Caco-2 (cell line): Measurements from ENCODE around the gene FCER1A. TPM values are rescaled to one million over a fixed set of nuclear protein-coding genes. Genes with fewer than 3 reads are reported as not detected.

Experiments used
- BruUV-seq: library from RNA; stranded (reverse); fragments of 400-500 nt; replicated peaks from 2 replicates; lab custom pipeline; 2021; lab: Mats Ljungman, UMichigan
- CTCF ChIA-PET: fragments of 300-600 bp; sonication (Branson Sonifier 250); formaldehyde crosslinking; loops from one replicate; lab custom pipeline; 2022; ENCODE audit warnings: antibody characterized with exemption; lab: Charles Lee
- POLR2A ChIA-PET: fragments of 300-600 bp; sonication (Branson Sonifier 250); formaldehyde crosslinking; loops from one replicate; lab custom pipeline; 2022; ENCODE audit warnings: antibody characterized with exemption; lab: Charles Lee
- DNase-seq, 2 experiments: peaks; one replicate each; pipeline versions ENCODE4 v3.0.0 to v3.0.0-alpha.2; 2020 to 2022
- H3K27me3 ChIP-seq: replicated peaks from 2 replicates; pipeline ENCODE4 v1.6.0; 2011; ENCODE audit warnings: low read length; ENCODE audit not compliant: control insufficient read depth, insufficient read depth
- H3K36me3 ChIP-seq: 2 replicates; pipeline ENCODE4 v1.5.1; 2011; ENCODE audit warnings: low read length; ENCODE audit not compliant: control insufficient read depth, insufficient read depth
- H3K4me1 ChIP-seq: fragments of 250-450 bp; sonication (Bioruptor Pico); 2 replicates; pipeline ENCODE4 v1.5.1; 2020; ENCODE audit warnings: mild to moderate bottlenecking
- H3K4me3 ChIP-seq: 2 replicates; pipeline ENCODE4 v1.5.1; 2011; ENCODE audit warnings: low read depth, mild to moderate bottlenecking, control low read depth, low read length
- H3K9me3 ChIP-seq: fragments of 250-450 bp; sonication (Bioruptor Pico); 2 replicates; pipeline ENCODE4 v1.5.1; 2020; ENCODE audit warnings: mild to moderate bottlenecking, moderate library complexity
- H3K27ac Mint-ChIP-seq: one replicate; pipeline ENCODE4 v1.8.0; 2022; ENCODE audit warnings: mixed read lengths; ENCODE audit not compliant: unreplicated experiment
- H3K27me3 Mint-ChIP-seq: one replicate; pipeline ENCODE4 v1.8.0; 2022; ENCODE audit warnings: mixed read lengths; ENCODE audit not compliant: insufficient read depth, unreplicated experiment
- H3K36me3 Mint-ChIP-seq: one replicate; pipeline ENCODE4 v1.8.0; 2022; ENCODE audit warnings: mild to moderate bottlenecking, mixed read lengths; ENCODE audit not compliant: insufficient read depth, unreplicated experiment
- H3K4me1 Mint-ChIP-seq: one replicate; pipeline ENCODE4 v1.8.0; 2022; ENCODE audit warnings: low read depth, mixed read lengths; ENCODE audit not compliant: unreplicated experiment
- H3K4me3 Mint-ChIP-seq: one replicate; pipeline ENCODE4 v1.8.0; 2022; ENCODE audit warnings: mild to moderate bottlenecking, moderate library complexity, mixed read lengths; ENCODE audit not compliant: unreplicated experiment
- H3K9me3 Mint-ChIP-seq: one replicate; pipeline ENCODE4 v1.8.0; 2022; ENCODE audit warnings: mixed read lengths; ENCODE audit not compliant: unreplicated experiment
- intact Hi-C: fragments of 100-400 bp; cut with micrococcal nuclease; formaldehyde crosslinking; loops from one replicate; pipeline ENCODE4 v1.10.0; 2022; ENCODE audit not compliant: unreplicated experiment
- total RNA-seq: library from RNA; stranded (reverse); gene quantifications from 2 replicates; pipeline ENCODE4 v1.2.3, GENCODE V29; 2022
- TF ChIP-seq, protein P1 (sequence below), 2 experiments: fragments of 200-600 bp in 1 of 2; IDR thresholded peaks; 1 replicate in 1 of 2; 2 replicates in 1 of 2; pipeline versions ENCODE4 v1.5.1 to v1.8.0; 2011 to 2022; ENCODE audit warnings: antibody characterized with exemption in 1 of 2, control low read depth in 1 of 2, inconsistent platforms in 1 of 2, low read depth in 1 of 2, low read length in 1 of 2, mild to moderate bottlenecking in 1 of 2, moderate library complexity in 1 of 2; ENCODE audit not compliant: insufficient read depth in 1 of 2, severe bottlenecking in 1 of 2, unreplicated experiment in 1 of 2

The FCER1A gene
- total RNA-seq, 1 experiment from 2014 or later, result not detected

DNA sequence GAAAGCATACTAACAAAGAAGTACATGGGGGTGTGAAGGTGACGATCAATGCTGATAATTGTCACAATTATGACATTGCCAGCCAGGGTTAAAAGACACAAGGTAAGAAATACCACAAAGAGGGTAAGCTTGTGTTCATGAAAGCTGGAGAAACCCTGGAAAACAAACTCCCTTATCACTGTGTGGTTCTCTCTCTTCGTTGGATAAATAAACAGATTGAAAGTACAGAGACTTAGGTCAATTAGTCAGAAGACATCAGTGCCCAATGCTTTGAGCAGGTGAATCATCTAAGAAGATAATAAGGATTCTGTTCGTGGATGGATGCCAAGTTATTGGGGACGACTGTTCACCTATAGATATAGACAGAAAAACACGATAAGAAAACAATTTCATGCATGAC is 22.4 kb upstream of the FCER1A start:
- Mint-ChIP-seq H3K9me3 (no peaks in the 10 kb centered on the region), H3K4me3 (no peak overlapping the region), H3K4me1 (peaks cover 26% of the 10 kb centered on the region), H3K27ac (no peak overlapping the region), H3K27me3 (no peaks in the 10 kb centered on the region), H3K36me3 (no peaks in the 10 kb centered on the region)
- no TSS peak for BruUV-seq
- no peak overlapping the region for H3K4me3 ChIP-seq
- H3K9me3 ChIP-seq, result no peaks in the 10 kb centered on the region
- DNase-seq, result no peak
- ChIA-PET POLR2A (no interaction called here), CTCF (no interaction called here)
- TF ChIP-seq, protein P1, sequence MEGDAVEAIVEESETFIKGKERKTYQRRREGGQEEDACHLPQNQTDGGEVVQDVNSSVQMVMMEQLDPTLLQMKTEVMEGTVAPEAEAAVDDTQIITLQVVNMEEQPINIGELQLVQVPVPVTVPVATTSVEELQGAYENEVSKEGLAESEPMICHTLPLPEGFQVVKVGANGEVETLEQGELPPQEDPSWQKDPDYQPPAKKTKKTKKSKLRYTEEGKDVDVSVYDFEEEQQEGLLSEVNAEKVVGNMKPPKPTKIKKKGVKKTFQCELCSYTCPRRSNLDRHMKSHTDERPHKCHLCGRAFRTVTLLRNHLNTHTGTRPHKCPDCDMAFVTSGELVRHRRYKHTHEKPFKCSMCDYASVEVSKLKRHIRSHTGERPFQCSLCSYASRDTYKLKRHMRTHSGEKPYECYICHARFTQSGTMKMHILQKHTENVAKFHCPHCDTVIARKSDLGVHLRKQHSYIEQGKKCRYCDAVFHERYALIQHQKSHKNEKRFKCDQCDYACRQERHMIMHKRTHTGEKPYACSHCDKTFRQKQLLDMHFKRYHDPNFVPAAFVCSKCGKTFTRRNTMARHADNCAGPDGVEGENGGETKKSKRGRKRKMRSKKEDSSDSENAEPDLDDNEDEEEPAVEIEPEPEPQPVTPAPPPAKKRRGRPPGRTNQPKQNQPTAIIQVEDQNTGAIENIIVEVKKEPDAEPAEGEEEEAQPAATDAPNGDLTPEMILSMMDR (IDR thresholded peaks at IDR 0.05; ENCODE audit: insufficient read depth in 1 of 2, low read depth in 1 of 2, low read length in 1 of 2, severe bottlenecking in 1 of 2, unreplicated experiment in 1 of 2), result no peak
- H3K27me3 ChIP-seq, result no peaks in the 10 kb centered on the region
- H3K36me3 ChIP-seq, result no peaks in the 10 kb centered on the region
- peaks cover 21% of the 10 kb centered on the region; the same call in 1 of the 2 replicates for H3K4me1 ChIP-seq
- intact Hi-C loops, result no loop called here

DNA sequence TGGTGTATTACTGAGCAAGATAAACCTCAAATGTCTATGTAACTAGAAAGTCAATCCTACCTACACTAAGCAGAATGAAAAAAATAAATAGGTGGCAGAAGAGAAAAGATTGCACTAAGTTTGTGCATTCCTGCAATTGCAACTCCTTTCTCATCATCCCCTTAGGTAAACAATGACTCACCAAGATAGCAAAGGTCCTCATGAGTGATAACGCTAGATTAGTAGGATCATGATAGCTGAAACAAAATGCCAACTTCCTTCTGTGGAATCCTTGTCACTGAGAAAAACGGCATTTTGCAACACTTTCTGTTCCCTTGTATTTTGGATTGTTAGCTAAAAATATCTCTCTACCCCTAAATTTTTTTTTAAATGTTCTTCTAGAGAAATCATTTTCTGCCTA is 20.0 kb upstream of the FCER1A start:
- TF ChIP-seq, protein P1 (IDR thresholded peaks at IDR 0.05; ENCODE audit: insufficient read depth in 1 of 2, low read depth in 1 of 2, low read length in 1 of 2, severe bottlenecking in 1 of 2, unreplicated experiment in 1 of 2), result no peak
- ChIA-PET POLR2A (no interaction called here), CTCF (no interaction called here)
- peaks cover 21% of the 10 kb centered on the region; the same call in 1 of the 2 replicates for H3K4me1 ChIP-seq
- peak in 1 of 2 experiments; percentile 60 for DNase-seq
- no peak overlapping the region for H3K4me3 ChIP-seq
- H3K27me3 ChIP-seq, result no peaks in the 10 kb centered on the region
- peak overlapping the region; percentile 73 for H3K27ac Mint-ChIP-seq
- H3K9me3 Mint-ChIP-seq, result no peaks in the 10 kb centered on the region
- intact Hi-C loops, result no loop called here
- no peaks in the 10 kb centered on the region for H3K36me3 ChIP-seq
- no peaks in the 10 kb centered on the region for H3K9me3 ChIP-seq
- no peaks in the 10 kb centered on the region for H3K36me3 Mint-ChIP-seq
- BruUV-seq, result no TSS peak
- peak overlapping the region; percentile 36 for H3K4me3 Mint-ChIP-seq
- H3K4me1 Mint-ChIP-seq, result peaks cover 26% of the 10 kb centered on the region
- no peaks in the 10 kb centered on the region for H3K27me3 Mint-ChIP-seq

DNA sequence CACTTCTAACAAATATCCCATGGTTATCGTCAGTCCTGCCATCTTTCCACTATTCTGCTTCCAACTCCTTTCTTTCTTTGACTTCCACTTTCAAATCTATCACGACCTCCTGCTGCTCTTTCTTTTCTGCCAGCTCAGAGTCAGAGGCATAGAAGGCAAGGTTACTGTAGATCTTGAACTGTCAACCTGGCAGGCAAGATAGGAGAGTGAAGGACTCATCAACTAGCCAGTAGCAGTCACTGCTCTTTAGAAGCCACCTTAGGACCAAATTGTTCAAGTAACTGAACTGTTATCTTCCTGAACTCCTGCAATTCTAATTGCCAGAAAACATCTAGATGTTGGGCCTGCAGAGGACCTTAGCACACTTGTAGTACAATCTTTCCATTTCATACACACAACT is 13.1 kb upstream of the FCER1A start:
- no peaks in the 10 kb centered on the region for H3K9me3 Mint-ChIP-seq
- no peaks in the 10 kb centered on the region for H3K9me3 ChIP-seq
- H3K4me3 Mint-ChIP-seq, result no peak overlapping the region
- ChIA-PET POLR2A (no interaction called here), CTCF (no interaction called here)
- TF ChIP-seq, protein P1 (IDR thresholded peaks at IDR 0.05; ENCODE audit: insufficient read depth in 1 of 2, low read depth in 1 of 2, low read length in 1 of 2, severe bottlenecking in 1 of 2, unreplicated experiment in 1 of 2), result no peak
- H3K27ac Mint-ChIP-seq, result no peak overlapping the region
- H3K4me1 ChIP-seq, result no peaks in the 10 kb centered on the region
- BruUV-seq, result no TSS peak
- H3K36me3 Mint-ChIP-seq, result no peaks in the 10 kb centered on the region
- no peaks in the 10 kb centered on the region for H3K4me1 Mint-ChIP-seq
- no peaks in the 10 kb centered on the region for H3K27me3 ChIP-seq
- H3K27me3 Mint-ChIP-seq, result no peaks in the 10 kb centered on the region
- no peak for DNase-seq
- intact Hi-C loops, result no loop called here
- no peak overlapping the region for H3K4me3 ChIP-seq
- H3K36me3 ChIP-seq, result no peaks in the 10 kb centered on the region
